HCT116 (cell line): ENCODE measurements around the gene NECAB3. TPM values are rescaled to one million over a fixed set of nuclear protein-coding genes. Genes with fewer than 3 reads are reported as not detected.

ENCODE experiments used
- ATAC-seq: fragments of 200-7000 bp; cut with Tn5 transposase; 2 replicates; pipeline ENCODE4 v1.9.1; 2020; ENCODE audit warnings: mild to moderate bottlenecking, moderate library complexity
- BruUV-seq: library from RNA; stranded (reverse); fragments of 400-500 nt; replicated peaks from 2 replicates; lab custom pipeline; 2021; lab: Mats Ljungman, UMichigan
- CTCF ChIA-PET: fragments of 300-600 bp; sonication (Branson Sonifier 250); formaldehyde crosslinking; loops from one replicate; lab custom pipeline; 2021; ENCODE audit warnings: antibody characterized with exemption; lab: Charles Lee
- POLR2A ChIA-PET: fragments of 300-600, 350-600 bp; sonication (Branson Sonifier 250); formaldehyde crosslinking; loops from one replicate; lab custom pipeline; 2021; ENCODE audit warnings: antibody characterized with exemption; lab: Charles Lee
- RAD21 ChIA-PET, 2 experiments: fragments of 300-600 bp; sonication (Branson Sonifier 250); formaldehyde crosslinking; loops; one replicate each; lab custom pipeline; 2023; ENCODE audit warnings: low total read pairs in 2 of 2; ENCODE audit not compliant: uncharacterized antibody in 2 of 2, unreplicated experiment in 2 of 2, low non-redundant PET in 1 of 2; lab: Charles Lee
- DNase-seq: peaks from one replicate; pipeline ENCODE4 v3.0.0-alpha.2; 2010; ENCODE audit warnings: low read depth, low spot score
- H2AFZ ChIP-seq: fragments of 200-600 bp; shearing (Covaris generic), sonication (generic); 2 replicates; pipeline ENCODE4 v1.6.1; 2017; ENCODE audit warnings: low read depth, mixed run types, mixed read lengths, antibody characterized with exemption, low read length; ENCODE audit not compliant: poor library complexity, severe bottlenecking
- H3K27ac ChIP-seq: 2 replicates; pipeline ENCODE4 v1.5.1; 2012; ENCODE audit warnings: low read depth, low read length
- H3K27me3 ChIP-seq: fragments of 200-600 bp; sonication (generic); 2 replicates; pipeline ENCODE4 v1.6.1; 2016; ENCODE audit warnings: mixed run types, low read length, mixed read lengths; ENCODE audit not compliant: insufficient read depth
- H3K36me3 ChIP-seq, 2 experiments: fragments of 200-500 bp in 1 of 2; fragments of 200-600 bp in 1 of 2; sonication (Bioruptor generic) in 1 of 2; sonication (generic) in 1 of 2; 2 replicates each; pipeline versions ENCODE4 v1.5.1 to v1.6.1; 2014 to 2016; ENCODE audit warnings: low read length in 2 of 2, inconsistent platforms in 1 of 2, mixed read lengths in 1 of 2, mixed run types in 1 of 2; ENCODE audit not compliant: insufficient read depth in 2 of 2, control insufficient read depth in 1 of 2
- H3K4me1 ChIP-seq, 2 experiments: fragments of 200-600 bp in 1 of 2; sonication (generic) in 1 of 2; 2 replicates each; pipeline versions ENCODE4 v1.5.1 to v1.6.1; 2012 to 2017; ENCODE audit warnings: low read length in 2 of 2, inconsistent platforms in 1 of 2, mild to moderate bottlenecking in 1 of 2, mixed read lengths in 1 of 2, mixed run types in 1 of 2, moderate library complexity in 1 of 2; ENCODE audit not compliant: insufficient read depth in 2 of 2, control insufficient read depth in 1 of 2
- H3K4me2 ChIP-seq: fragments of 200-600 bp; sonication (generic); 2 replicates; pipeline ENCODE4 v1.6.1; 2017; ENCODE audit warnings: mixed run types, low read length, mixed read lengths
- H3K4me3 ChIP-seq, 2 experiments: fragments of 200-600 bp in 1 of 2; sonication (generic) in 1 of 2; replicated peaks in 1 of 2; 2 replicates each; pipeline ENCODE4 v1.5.1; 2011 to 2016; ENCODE audit warnings: low read length in 2 of 2, control low read depth in 1 of 2, low read depth in 1 of 2, mild to moderate bottlenecking in 1 of 2, mixed read lengths in 1 of 2, mixed run types in 1 of 2
- H3K79me2 ChIP-seq: fragments of 200-600 bp; sonication (generic); 2 replicates; pipeline ENCODE4 v1.6.1; 2017; ENCODE audit warnings: mild to moderate bottlenecking, mixed run types, low read length, moderate library complexity, mixed read lengths; ENCODE audit not compliant: insufficient read depth
- H3K9ac ChIP-seq: fragments of 200-600 bp; sonication (generic); 2 replicates; pipeline ENCODE4 v1.6.1; 2016; ENCODE audit warnings: low read length, mixed read lengths
- H3K9me2 ChIP-seq: fragments of 200-600 bp; sonication (generic), shearing (Covaris generic); 2 replicates; pipeline ENCODE4 v1.6.1; 2017; ENCODE audit warnings: mixed run types, mild to moderate bottlenecking, moderate library complexity; ENCODE audit not compliant: insufficient read depth
- H3K9me3 ChIP-seq, 2 experiments: fragments of 200-500 bp in 1 of 2; fragments of 200-600 bp in 1 of 2; sonication (Bioruptor generic) in 1 of 2; sonication (generic) in 1 of 2; 2 replicates each; pipeline ENCODE4 v1.6.1; 2014 to 2017; ENCODE audit warnings: low read length in 2 of 2, mixed read lengths in 2 of 2, inconsistent platforms in 1 of 2, low read depth in 1 of 2, mild to moderate bottlenecking in 1 of 2, mixed run types in 1 of 2, moderate library complexity in 1 of 2; ENCODE audit not compliant: control insufficient read depth in 1 of 2, insufficient read depth in 1 of 2
- H4K20me1 ChIP-seq: fragments of 200-600 bp; sonication (generic), shearing (Covaris generic); 2 replicates; pipeline ENCODE4 v1.6.1; 2017; ENCODE audit warnings: mixed run types, mild to moderate bottlenecking, moderate library complexity; ENCODE audit not compliant: insufficient read depth
- EGR1 ChIP-seq: IDR thresholded peaks from 2 replicates; pipeline ENCODE4 v1.6.1; 2012; ENCODE audit warnings: low read depth
- ELF1 ChIP-seq: IDR thresholded peaks from 2 replicates; pipeline ENCODE4 v1.6.1; 2012; ENCODE audit warnings: low read depth, borderline replicate concordance
- EZH2 ChIP-seq: fragments of 200-600 bp; sonication (generic); IDR thresholded peaks from 2 replicates; pipeline ENCODE4 v1.6.1; 2017; ENCODE audit warnings: antibody characterized with exemption, mixed run types
- POLR2A ChIP-seq: IDR thresholded peaks from 2 replicates; pipeline ENCODE4 v1.7.0; 2011; ENCODE audit warnings: borderline replicate concordance; ENCODE audit not compliant: insufficient read depth, insufficient read length; ENCODE audit errors: extremely low read depth
- POLR2AphosphoS5 ChIP-seq: IDR thresholded peaks from 2 replicates; pipeline ENCODE4 v1.6.1; 2011; ENCODE audit warnings: mild to moderate bottlenecking, low read depth, low read length, moderate library complexity
- RAD21 ChIP-seq: IDR thresholded peaks from 2 replicates; pipeline ENCODE4 v1.6.1; 2012; ENCODE audit warnings: low read depth, mild to moderate bottlenecking
- TCF7L2 ChIP-seq: IDR thresholded peaks from 2 replicates; pipeline ENCODE4 v1.7.0; 2011; ENCODE audit warnings: borderline replicate concordance, inconsistent platforms; ENCODE audit not compliant: insufficient read depth, insufficient read length; ENCODE audit errors: extremely low read depth
- YY1 ChIP-seq: IDR thresholded peaks from 2 replicates; pipeline ENCODE4 v1.6.1; 2011; ENCODE audit warnings: low read length, low read depth, moderate library complexity, mild to moderate bottlenecking; ENCODE audit not compliant: insufficient replicate concordance; ENCODE audit errors: extremely low read depth
- ZNF274 ChIP-seq: fragments of 200-500 bp; sonication (Bioruptor generic); IDR thresholded peaks from 2 replicates; pipeline ENCODE4 v1.6.1; 2014; ENCODE audit warnings: mild to moderate bottlenecking, low read depth, low read length, inconsistent platforms
- intact Hi-C: fragments of 100-400 bp; cut with micrococcal nuclease; formaldehyde crosslinking; loops from 2 replicates; pipeline ENCODE4 v1.10.0; 2022
- total RNA-seq: library from RNA; stranded (reverse); gene quantifications from one replicate; pipeline ENCODE4 v1.2.1, GENCODE V29; 2021; ENCODE audit not compliant: unreplicated experiment
- TF ChIP-seq, protein P1 (sequence below): IDR thresholded peaks from 2 replicates; pipeline ENCODE4 v1.6.1; 2012
- TF ChIP-seq, protein P2 (sequence below): IDR thresholded peaks from 2 replicates; pipeline ENCODE4 v1.6.1; 2011; ENCODE audit warnings: mild to moderate bottlenecking, low read length, moderate library complexity; ENCODE audit not compliant: insufficient replicate concordance; ENCODE audit errors: extremely low read depth

The NECAB3 gene
- total RNA-seq, 1 experiment from 2014 or later: 48.1 TPM

DNA sequence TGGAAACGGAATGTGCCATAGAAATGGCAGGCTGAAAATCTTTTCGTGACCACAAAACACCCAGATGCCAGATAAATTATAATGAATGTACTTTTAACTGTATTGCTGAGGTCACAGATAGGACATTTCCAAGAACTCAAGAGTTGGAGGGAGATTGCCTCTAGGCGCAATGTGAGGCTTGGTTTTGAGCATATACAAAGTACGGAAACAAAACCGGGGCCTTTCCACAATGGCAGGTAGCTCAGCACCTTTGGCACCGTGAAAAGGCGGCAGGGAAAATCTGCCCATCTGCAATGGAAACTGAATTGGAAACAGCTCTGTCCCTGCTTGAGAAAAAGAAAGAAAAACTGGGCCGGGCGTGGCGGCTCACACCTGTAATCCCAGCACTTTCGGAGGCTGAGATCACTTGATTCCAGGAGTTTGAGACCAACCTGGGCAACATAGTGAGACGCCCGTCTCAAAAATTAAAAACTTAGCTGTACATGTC lies 22.6 kb downstream of the NECAB3 start:
- ChIA-PET CTCF (interaction anchor here (0.7 to 1.7 kb wide), 2 partner anchors 12 to 800 kb away, joined by 3 to 5 read pairs; no protein-coding TSS in a partner anchor), RAD21 (no interaction called here), POLR2A (no interaction called here)
- Histone ChIP-seq H4K20me1 (no peaks in the 10 kb centered on the region), H3K4me1 (peaks cover 0 to 16% of the 10 kb centered on the region in 2 experiments; a peak in 1 of 4 replicates), H3K79me2 (no peaks in the 10 kb centered on the region), H3K27ac (no peak overlapping the region), H3K9ac (no peak overlapping the region), H3K4me2 (no peak overlapping the region), H3K27me3 (no peaks in the 10 kb centered on the region), H3K9me2 (no peaks in the 10 kb centered on the region), H2AFZ (no peak overlapping the region), H3K36me3 (no peaks in the 10 kb centered on the region), H3K4me3 (no peak overlapping the region), H3K9me3 (no peaks in the 10 kb centered on the region)
- no peak for TF ChIP-seq POLR2A
- no peak for TF ChIP-seq YY1
- no peak for TF ChIP-seq ELF1
- no peak for TF ChIP-seq ZNF274
- TF ChIP-seq, protein P1, sequence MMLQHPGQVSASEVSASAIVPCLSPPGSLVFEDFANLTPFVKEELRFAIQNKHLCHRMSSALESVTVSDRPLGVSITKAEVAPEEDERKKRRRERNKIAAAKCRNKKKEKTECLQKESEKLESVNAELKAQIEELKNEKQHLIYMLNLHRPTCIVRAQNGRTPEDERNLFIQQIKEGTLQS: no peak
- TF ChIP-seq, protein P2, sequence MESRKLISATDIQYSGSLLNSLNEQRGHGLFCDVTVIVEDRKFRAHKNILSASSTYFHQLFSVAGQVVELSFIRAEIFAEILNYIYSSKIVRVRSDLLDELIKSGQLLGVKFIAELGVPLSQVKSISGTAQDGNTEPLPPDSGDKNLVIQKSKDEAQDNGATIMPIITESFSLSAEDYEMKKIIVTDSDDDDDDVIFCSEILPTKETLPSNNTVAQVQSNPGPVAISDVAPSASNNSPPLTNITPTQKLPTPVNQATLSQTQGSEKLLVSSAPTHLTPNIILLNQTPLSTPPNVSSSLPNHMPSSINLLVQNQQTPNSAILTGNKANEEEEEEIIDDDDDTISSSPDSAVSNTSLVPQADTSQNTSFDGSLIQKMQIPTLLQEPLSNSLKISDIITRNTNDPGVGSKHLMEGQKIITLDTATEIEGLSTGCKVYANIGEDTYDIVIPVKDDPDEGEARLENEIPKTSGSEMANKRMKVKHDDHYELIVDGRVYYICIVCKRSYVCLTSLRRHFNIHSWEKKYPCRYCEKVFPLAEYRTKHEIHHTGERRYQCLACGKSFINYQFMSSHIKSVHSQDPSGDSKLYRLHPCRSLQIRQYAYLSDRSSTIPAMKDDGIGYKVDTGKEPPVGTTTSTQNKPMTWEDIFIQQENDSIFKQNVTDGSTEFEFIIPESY: no peak
- TF ChIP-seq EGR1: no peak
- no peak for TF ChIP-seq RAD21
- TF ChIP-seq EZH2: no peak
- no peak for TF ChIP-seq POLR2AphosphoS5
- TF ChIP-seq TCF7L2: no peak
- DNase-seq: no peak
- intact Hi-C loops: loop anchor here (2.0 to 10.0 kb wide), 3 partner anchors 134 to 473 kb away; no protein-coding TSS in a partner anchor
- BruUV-seq: no TSS peak
- no peak for ATAC-seq
